ENCODE data around the gene BRD8. TPM values are rescaled to one million over a fixed set of nuclear protein-coding genes. Genes with fewer than 3 reads are reported as not detected.

BRD8 gene
- total RNA-seq, result 10 to 100 TPM; 47.1 to 75.5 TPM

GRCh38 chr5:138178516-138179276 is at the start of gene BRD8, which contains the start of gene KIF20A:
BRD8 (minus strand) TSS chr5:138178630; CDS start chr5:138178614, 16 bp downstream.
KIF20A (plus strand) TSS chr5:138179112; CDS start chr5:138179681, 569 bp downstream.
- H3K9me3 ChIP-seq, result no peaks in the 10 kb centered on the region
- DNase-seq (ENCODE audit: low spot score), result peak; percentile 95
- peak within 1 kb of the TSS; percentile 85 to 90 for H3K27ac ChIP-seq
- peak within 1 kb of the TSS; percentile 64 to 65 for H3K4me3 ChIP-seq
- under 1% methylated on average over 41 of the region's 41 CpGs for WGBS
- no peaks in the 10 kb centered on the region for H3K27me3 ChIP-seq (replicated peaks; ENCODE audit: insufficient read depth)
- intact Hi-C loops (cut with DNase I), result no loop called here
- H3K4me1 ChIP-seq (replicated peaks), result peaks cover 10% of the 10 kb centered on the region
- TF ChIP-seq POLR2AphosphoS5 (IDR thresholded peaks at IDR 0.05) (peak; percentile 96), CTCF (IDR thresholded peaks at IDR 0.05) (no peak), POLR2A (IDR thresholded peaks at IDR 0.05) (peak; percentile 28)
- no peaks in the 10 kb centered on the region for H3K36me3 ChIP-seq

- no peaks in the 10 kb centered on the region for H3K9me3 ChIP-seq
- H3K4me3 ChIP-seq, result no peak overlapping the region
- no peak for DNase-seq (ENCODE audit: low spot score)
- TF ChIP-seq POLR2AphosphoS5 (IDR thresholded peaks at IDR 0.05), result no peak
- intact Hi-C loops (cut with DNase I), result loop anchor here (10.0 kb wide), 1 partner anchor 278 kb away; no protein-coding TSS in a partner anchor
- no peaks in the 10 kb centered on the region for H3K36me3 ChIP-seq
- no peaks in the 10 kb centered on the region for H3K27me3 ChIP-seq (replicated peaks; ENCODE audit: insufficient read depth)
- no peaks in the 10 kb centered on the region for H3K4me1 ChIP-seq (replicated peaks)
- H3K27ac ChIP-seq, result no peak overlapping the region
Observed at GRCh38 chr5:138226910-138227309, 48.5 kb upstream of the BRD8 start.

GRCh38 chr5:138224712-138225111 is 46.3 kb upstream of the BRD8 start:
- Histone ChIP-seq H3K4me1 (replicated peaks) (no peaks in the 10 kb centered on the region), H3K9me3 (no peaks in the 10 kb centered on the region), H3K36me3 (no peaks in the 10 kb centered on the region), H3K27ac (no peak overlapping the region), H3K4me3 (no peak overlapping the region), H3K27me3 (replicated peaks; ENCODE audit: insufficient read depth) (no peaks in the 10 kb centered on the region)
- DNase-seq (ENCODE audit: low spot score), result no peak
- 79% methylated on average over 6 of the region's 6 CpGs for WGBS
- TF ChIP-seq POLR2A (IDR thresholded peaks at IDR 0.05) (no peak), POLR2AphosphoS5 (IDR thresholded peaks at IDR 0.05) (no peak), CTCF (IDR thresholded peaks at IDR 0.05) (no peak)
- intact Hi-C loops (cut with DNase I), result loop anchor here (5.0 to 10.0 kb wide), 3 partner anchors 58 to 280 kb away; no protein-coding TSS in a partner anchor

GRCh38 chr5:138223532-138223931 is 45.1 kb upstream of the BRD8 start:
- no peak overlapping the region for H3K4me3 ChIP-seq
- H3K36me3 ChIP-seq, result no peaks in the 10 kb centered on the region
- DNase-seq (ENCODE audit: low spot score), result no peak
- no peaks in the 10 kb centered on the region for H3K9me3 ChIP-seq
- no peaks in the 10 kb centered on the region for H3K4me1 ChIP-seq (replicated peaks)
- TF ChIP-seq POLR2AphosphoS5 (IDR thresholded peaks at IDR 0.05) (no peak), POLR2A (IDR thresholded peaks at IDR 0.05) (no peak), CTCF (IDR thresholded peaks at IDR 0.05) (no peak)
- WGBS, result 100% methylated on average over 1 of the region's 1 CpG
- intact Hi-C loops (cut with DNase I), result loop anchor here (5.0 to 10.0 kb wide), 3 partner anchors 59 to 281 kb away; no protein-coding TSS in a partner anchor
- H3K27me3 ChIP-seq (replicated peaks; ENCODE audit: insufficient read depth), result no peaks in the 10 kb centered on the region
- H3K27ac ChIP-seq, result no peak overlapping the region

GRCh38 chr5:138216799-138217198 is 38.4 kb upstream of the BRD8 start:
- peaks cover 7% of the 10 kb centered on the region for H3K4me1 ChIP-seq (replicated peaks)
- H3K9me3 ChIP-seq, result no peaks in the 10 kb centered on the region
- no peak overlapping the region for H3K4me3 ChIP-seq
- H3K36me3 ChIP-seq, result no peaks in the 10 kb centered on the region
- no peaks in the 10 kb centered on the region for H3K27me3 ChIP-seq (replicated peaks; ENCODE audit: insufficient read depth)
- TF ChIP-seq POLR2A (IDR thresholded peaks at IDR 0.05) (no peak), CTCF (IDR thresholded peaks at IDR 0.05) (no peak), POLR2AphosphoS5 (IDR thresholded peaks at IDR 0.05) (no peak)
- H3K27ac ChIP-seq, result no peak overlapping the region
- no peak for DNase-seq (ENCODE audit: low spot score)
- 81% methylated on average over 2 of the region's 2 CpGs for WGBS
- intact Hi-C loops (cut with DNase I), result loop anchor here (10.0 kb wide), 1 partner anchor 118 kb away; the partner anchor contains the start of genes CDC25C and FAM53C

All from prostate gland (tissue), 2 donors.